ENCODE measurements around the gene PPP1R26.

PPP1R26 gene

GRCh38 chr9:135478191-135478590 is 1.4 kb upstream of the PPP1R26 start (continued):
- TF ChIP-seq PRDM6 (tag by site-specific recombination; IDR thresholded peaks at IDR 0.05) (no peak), ZNF274 (IDR thresholded peaks at IDR 0.05; ENCODE audit: low read length) (no peak), ZNF274 (tag by site-specific recombination; IDR thresholded peaks at IDR 0.05; ENCODE audit: borderline replicate concordance) (no peak), ZNF654 (tag by site-specific recombination; IDR thresholded peaks at IDR 0.05; ENCODE audit: low read depth) (no peak), ZNF501 (tag by site-specific recombination; IDR thresholded peaks at IDR 0.05) (no peak), ZNF23 (tag by site-specific recombination; IDR thresholded peaks at IDR 0.05; ENCODE audit: borderline replicate concordance) (no peak), ZFP3 (tag by site-specific recombination; IDR thresholded peaks at IDR 0.05; ENCODE audit: low read depth) (no peak), ZNF292 (tag by site-specific recombination; IDR thresholded peaks at IDR 0.05; ENCODE audit: borderline replicate concordance, low read depth) (no peak), YY1 (tag by site-specific recombination; IDR thresholded peaks at IDR 0.05) (no peak), PRDM10 (tag by site-specific recombination; IDR thresholded peaks at IDR 0.05) (no peak)

- peak overlapping the region; percentile 52; the same call in 1 of the 2 replicates for H3K27ac ChIP-seq (ENCODE audit: extremely low read depth, low read depth, low read length)
- POLR2A ChIA-PET, result no interaction called here
- H3K4me1 ChIP-seq (ENCODE audit: control insufficient read depth, insufficient read depth, low read length), result no peaks in the 10 kb centered on the region
- peak overlapping the region; percentile 92 for H3K4me3 ChIP-seq (ENCODE audit: low read depth, low read length)
- no peaks in the 10 kb centered on the region for H3K9me3 ChIP-seq (ENCODE audit: control insufficient read depth, insufficient read depth, low read depth, low read length)
- CTCF ChIA-PET, result interaction anchor here (0.7 to 1.3 kb wide), 2 partner anchors 25 to 37 kb away, joined by 3 to 5 read pairs; no protein-coding TSS in a partner anchor
- peaks cover 4 to 18% of the 10 kb centered on the region in 2 experiments; a peak in 2 of 3 replicates for H3K36me3 ChIP-seq (ENCODE audit: control insufficient read depth in 2 of 2, insufficient read depth in 1 of 2, low read length in 2 of 2)
- TF ChIP-seq GLIS1 (tag by site-specific recombination; IDR thresholded peaks at IDR 0.05), result no peak
- TF ChIP-seq ZFP41 (tag by site-specific recombination; IDR thresholded peaks at IDR 0.05; ENCODE audit: borderline replicate concordance), result no peak
- no peak for TF ChIP-seq ZNF544 (tag by site-specific recombination; IDR thresholded peaks at IDR 0.05)
- TF ChIP-seq ZBTB20 (tag by site-specific recombination; IDR thresholded peaks at IDR 0.05), result peak; percentile 85; the same call in 1 of the 2 replicates
- TF ChIP-seq ZNF704 (tag by site-specific recombination; IDR thresholded peaks at IDR 0.05), result no peak
- TF ChIP-seq ZNF692 (tag by site-specific recombination; IDR thresholded peaks at IDR 0.05), result no peak
- 0 out of 2 replicates have a peak, but pooled peaks have one; percentile 3 for TF ChIP-seq SP3 (tag by site-specific recombination; IDR thresholded peaks at IDR 0.05)
- no peak for TF ChIP-seq ZSCAN18 (tag by site-specific recombination; IDR thresholded peaks at IDR 0.05)
- no peak for TF ChIP-seq ZNF558 (tag by site-specific recombination; IDR thresholded peaks at IDR 0.05)
- no peak for TF ChIP-seq ZNF223 (tag by site-specific recombination; IDR thresholded peaks at IDR 0.05)
- TF ChIP-seq ZNF341 (tag by site-specific recombination; IDR thresholded peaks at IDR 0.05; ENCODE audit: low read depth), result peak; percentile 88
- peak; percentile 47 for TF ChIP-seq ZBTB26 (tag by site-specific recombination; optimal IDR thresholded peaks at IDR 0.05)
- TF ChIP-seq ZNF830 (tag by site-specific recombination; IDR thresholded peaks at IDR 0.05; ENCODE audit: low read depth), result no peak
- TF ChIP-seq ZNF146 (tag by site-specific recombination; IDR thresholded peaks at IDR 0.05), result no peak
- TF ChIP-seq ZNF202 (tag by site-specific recombination; IDR thresholded peaks at IDR 0.05; ENCODE audit: borderline replicate concordance), result no peak
These were observed 633 bp upstream of the PPP1R26 start for GRCh38 chr9:135478829-135479468.

All from HEK293 (cell line).